ENCODE results near the gene CASP5.

The CASP5 gene

GRCh38 chr11:104967534-104968354 is 55.2 kb downstream of the CASP5 start:
- DNase-seq (ENCODE audit: low read depth), result no peak

GRCh38 chr11:104965735-104966134 is 57.2 kb downstream of the CASP5 start:
- DNase-seq (ENCODE audit: low read depth), result no peak

- DNase-seq (ENCODE audit: low read depth), result no peak
These were observed 58.7 kb downstream of the CASP5 start for GRCh38 chr11:104964247-104964646.

GRCh38 chr11:104962852-104963251 is 60.1 kb downstream of the CASP5 start:
- no peak for DNase-seq (ENCODE audit: low read depth)

GRCh38 chr11:104957280-104957679 is 65.7 kb downstream of the CASP5 start:
- no peak for DNase-seq (ENCODE audit: low read depth)

- no peak for DNase-seq (ENCODE audit: low read depth)
These were observed 66.4 kb downstream of the CASP5 start for GRCh38 chr11:104956528-104956927.

- no peak for DNase-seq (ENCODE audit: low read depth)
These were observed 76.1 kb downstream of the CASP5 start for GRCh38 chr11:104946907-104947306.
